DND-41 (cell line): ENCODE results near the gene SERINC4.

Source experiments
- EZH2 ChIP-seq: IDR thresholded peaks from 3 replicates; pipeline ENCODE4 v1.6.1; 2012; ENCODE audit warnings: borderline replicate concordance, low read depth, mild to moderate bottlenecking, moderate library complexity, low read length, inconsistent platforms; ENCODE audit not compliant: severe bottlenecking
- TF ChIP-seq, protein P1 (sequence below): IDR thresholded peaks from 2 replicates; pipeline ENCODE4 v1.5.1; 2012; ENCODE audit warnings: borderline replicate concordance, low read length, moderate library complexity, mild to moderate bottlenecking; ENCODE audit not compliant: poor library complexity, severe bottlenecking; ENCODE audit errors: extremely low read depth

DNA sequence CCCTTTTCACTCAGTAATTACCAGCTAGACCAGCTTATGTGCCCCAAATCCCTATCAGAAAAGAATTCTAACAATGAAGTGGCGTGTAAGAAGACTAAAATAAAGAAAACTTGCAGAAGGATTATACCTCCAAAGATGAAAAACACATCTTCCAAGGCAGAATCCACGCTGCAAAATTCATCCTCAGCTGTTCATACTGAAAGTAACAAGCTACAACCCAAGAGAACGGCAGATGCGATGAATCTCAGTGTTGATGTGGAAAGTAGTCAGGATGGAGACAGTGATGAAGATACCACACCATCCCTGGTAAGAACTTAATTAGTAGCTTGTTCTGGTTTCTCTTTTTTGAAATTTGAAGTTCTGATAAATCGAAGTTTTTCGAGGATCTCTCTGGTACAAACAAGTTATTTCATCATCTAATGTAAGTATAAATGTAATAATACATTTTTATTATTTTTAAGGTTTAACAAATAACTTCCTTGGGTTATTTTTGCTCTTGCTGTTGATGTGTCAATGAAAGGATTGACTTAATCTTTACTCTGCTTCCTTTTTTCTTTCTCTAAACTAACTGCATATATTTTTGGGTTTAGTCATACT lies 28.1 kb upstream of the SERINC4 start:
- TF ChIP-seq, protein P1, sequence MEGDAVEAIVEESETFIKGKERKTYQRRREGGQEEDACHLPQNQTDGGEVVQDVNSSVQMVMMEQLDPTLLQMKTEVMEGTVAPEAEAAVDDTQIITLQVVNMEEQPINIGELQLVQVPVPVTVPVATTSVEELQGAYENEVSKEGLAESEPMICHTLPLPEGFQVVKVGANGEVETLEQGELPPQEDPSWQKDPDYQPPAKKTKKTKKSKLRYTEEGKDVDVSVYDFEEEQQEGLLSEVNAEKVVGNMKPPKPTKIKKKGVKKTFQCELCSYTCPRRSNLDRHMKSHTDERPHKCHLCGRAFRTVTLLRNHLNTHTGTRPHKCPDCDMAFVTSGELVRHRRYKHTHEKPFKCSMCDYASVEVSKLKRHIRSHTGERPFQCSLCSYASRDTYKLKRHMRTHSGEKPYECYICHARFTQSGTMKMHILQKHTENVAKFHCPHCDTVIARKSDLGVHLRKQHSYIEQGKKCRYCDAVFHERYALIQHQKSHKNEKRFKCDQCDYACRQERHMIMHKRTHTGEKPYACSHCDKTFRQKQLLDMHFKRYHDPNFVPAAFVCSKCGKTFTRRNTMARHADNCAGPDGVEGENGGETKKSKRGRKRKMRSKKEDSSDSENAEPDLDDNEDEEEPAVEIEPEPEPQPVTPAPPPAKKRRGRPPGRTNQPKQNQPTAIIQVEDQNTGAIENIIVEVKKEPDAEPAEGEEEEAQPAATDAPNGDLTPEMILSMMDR: no peak
- no peak for TF ChIP-seq EZH2
